Measurements from ENCODE around the gene TACC2. TPM values are rescaled to one million over a fixed set of nuclear protein-coding genes. Genes with fewer than 3 reads are reported as not detected.
"Not testable (repeated sequence)": the region's sequence is repeated elsewhere in the genome, so short reads cannot be mapped to it uniquely, and the experiment has no call there.

TACC2 gene
- total and polyA plus RNA-seq, 4 donors, result 43.3 to 309 (median 127) TPM

- TF ChIP-seq, protein P1, sequence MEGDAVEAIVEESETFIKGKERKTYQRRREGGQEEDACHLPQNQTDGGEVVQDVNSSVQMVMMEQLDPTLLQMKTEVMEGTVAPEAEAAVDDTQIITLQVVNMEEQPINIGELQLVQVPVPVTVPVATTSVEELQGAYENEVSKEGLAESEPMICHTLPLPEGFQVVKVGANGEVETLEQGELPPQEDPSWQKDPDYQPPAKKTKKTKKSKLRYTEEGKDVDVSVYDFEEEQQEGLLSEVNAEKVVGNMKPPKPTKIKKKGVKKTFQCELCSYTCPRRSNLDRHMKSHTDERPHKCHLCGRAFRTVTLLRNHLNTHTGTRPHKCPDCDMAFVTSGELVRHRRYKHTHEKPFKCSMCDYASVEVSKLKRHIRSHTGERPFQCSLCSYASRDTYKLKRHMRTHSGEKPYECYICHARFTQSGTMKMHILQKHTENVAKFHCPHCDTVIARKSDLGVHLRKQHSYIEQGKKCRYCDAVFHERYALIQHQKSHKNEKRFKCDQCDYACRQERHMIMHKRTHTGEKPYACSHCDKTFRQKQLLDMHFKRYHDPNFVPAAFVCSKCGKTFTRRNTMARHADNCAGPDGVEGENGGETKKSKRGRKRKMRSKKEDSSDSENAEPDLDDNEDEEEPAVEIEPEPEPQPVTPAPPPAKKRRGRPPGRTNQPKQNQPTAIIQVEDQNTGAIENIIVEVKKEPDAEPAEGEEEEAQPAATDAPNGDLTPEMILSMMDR (IDR thresholded peaks at IDR 0.05; ENCODE audit: control extremely low read depth, extremely low read depth), result no peak
- no peaks in the 10 kb centered on the region for H3K36me3 ChIP-seq (ENCODE audit: control insufficient read depth in 4 of 4, insufficient read depth in 4 of 4, low read length in 4 of 4)
- no peaks in the 10 kb centered on the region for H3K27me3 ChIP-seq (ENCODE audit: control insufficient read depth in 3 of 3, insufficient read depth in 3 of 3, low read length in 2 of 3)
- no peaks in the 10 kb centered on the region for H3K4me1 ChIP-seq (ENCODE audit: control insufficient read depth in 5 of 5, insufficient read depth in 5 of 5, low read length in 5 of 5)
- no peak overlapping the region for H3K27ac ChIP-seq (ENCODE audit: low read depth in 1 of 2, low read length in 1 of 2)
- no peak overlapping the region for H3K4me3 ChIP-seq
- DNase-seq (no peak), ATAC-seq (ENCODE audit: insufficient read depth, low FRiP score) (no peak)
- H3K9ac ChIP-seq (ENCODE audit: insufficient read depth in 1 of 2, low read length in 2 of 2), result no peak overlapping the region
- WGBS, 2 donors, result 77 to 94% methylated on average over 6 of the region's 6 CpGs
- H3K9me3 ChIP-seq (ENCODE audit: control insufficient read depth in 4 of 4, insufficient read depth in 3 of 4, low read length in 3 of 4), result no peaks in the 10 kb centered on the region
Observed at GRCh38 chr10:122091722-122092121, 102.8 kb downstream of the TACC2 start.

- no peak overlapping the region for H3K9ac ChIP-seq (ENCODE audit: insufficient read depth in 1 of 2, low read length in 2 of 2)
- 63 to 71% methylated on average over 3 of the region's 3 CpGs for WGBS, 2 donors
- DNase-seq (no peak), ATAC-seq (ENCODE audit: insufficient read depth, low FRiP score) (no peak)
- peaks cover 0 to 3% (median 0%) of the 10 kb centered on the region in 3 donors for H3K27me3 ChIP-seq (ENCODE audit: control insufficient read depth in 3 of 3, insufficient read depth in 3 of 3, low read length in 2 of 3)
- TF ChIP-seq, protein P1 (IDR thresholded peaks at IDR 0.05; ENCODE audit: control extremely low read depth, extremely low read depth), result no peak
- no peaks in the 10 kb centered on the region for H3K9me3 ChIP-seq (ENCODE audit: control insufficient read depth in 4 of 4, insufficient read depth in 3 of 4, low read length in 3 of 4)
- no peaks in the 10 kb centered on the region for H3K4me1 ChIP-seq (ENCODE audit: control insufficient read depth in 5 of 5, insufficient read depth in 5 of 5, low read length in 5 of 5)
- H3K27ac ChIP-seq (ENCODE audit: low read depth in 1 of 2, low read length in 1 of 2), result no peak overlapping the region
- no peak overlapping the region for H3K4me3 ChIP-seq
- H3K36me3 ChIP-seq (ENCODE audit: control insufficient read depth in 4 of 4, insufficient read depth in 4 of 4, low read length in 4 of 4), result no peaks in the 10 kb centered on the region
Observed at GRCh38 chr10:122093076-122093475, 104.1 kb downstream of the TACC2 start.

DNA sequence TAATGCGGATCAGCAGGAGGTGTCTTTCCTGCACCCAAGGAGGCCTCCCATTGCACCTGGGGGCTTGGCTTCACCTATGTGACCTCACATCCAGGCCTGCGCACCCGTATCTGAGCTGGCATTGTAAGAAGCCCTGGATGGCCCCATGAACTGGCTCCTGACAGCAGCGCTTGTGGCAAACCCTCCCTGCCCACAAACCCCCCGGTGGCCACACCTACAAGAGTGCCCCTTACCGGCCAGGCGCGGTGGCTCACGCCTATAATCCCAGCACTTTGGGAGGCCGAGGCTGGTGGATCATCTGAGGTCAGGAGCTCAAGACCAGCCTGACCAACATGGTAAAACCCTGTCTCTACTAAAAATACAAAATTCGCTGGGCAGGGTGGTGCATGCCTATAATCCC, 107.2 kb downstream of the TACC2 start:
- not testable (repeated sequence) for H3K9ac ChIP-seq (ENCODE audit: insufficient read depth in 1 of 2, low read length in 2 of 2); H3K27me3 ChIP-seq (ENCODE audit: control insufficient read depth in 3 of 3, insufficient read depth in 3 of 3, low read length in 2 of 3); H3K27ac ChIP-seq (ENCODE audit: low read depth in 1 of 2, low read length in 1 of 2); H3K4me3 ChIP-seq; H3K36me3 ChIP-seq (ENCODE audit: control insufficient read depth in 4 of 4, insufficient read depth in 4 of 4, low read length in 4 of 4); H3K9me3 ChIP-seq (ENCODE audit: control insufficient read depth in 4 of 4, insufficient read depth in 3 of 4, low read length in 3 of 4); ATAC-seq (ENCODE audit: insufficient read depth, low FRiP score); DNase-seq; H3K4me1 ChIP-seq (ENCODE audit: control insufficient read depth in 5 of 5, insufficient read depth in 5 of 5, low read length in 5 of 5)
- WGBS, 2 donors, result 75 to 86% methylated on average over 10 to 11 of the region's 11 CpGs

DNA sequence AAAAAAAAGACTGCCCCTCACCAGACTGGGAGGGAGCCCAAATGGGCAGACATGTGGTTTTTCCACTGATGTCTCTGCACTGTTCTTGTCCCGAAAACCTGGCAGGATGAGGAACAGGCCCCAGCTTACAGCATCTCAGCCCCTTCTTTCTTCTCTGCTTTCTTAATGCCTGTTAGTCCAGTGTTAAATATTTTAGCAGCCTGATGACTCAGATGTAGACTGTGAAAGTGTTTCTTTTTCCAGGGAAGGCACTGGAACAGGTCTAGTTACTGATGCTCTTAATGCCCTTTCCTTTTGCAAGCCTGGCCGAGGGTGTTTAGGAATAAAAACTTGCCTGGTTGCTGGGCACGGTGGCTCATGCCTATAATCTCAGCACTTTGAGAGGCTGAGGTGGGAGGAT, 107.7 kb downstream of the TACC2 start:
- 84 to 86% methylated on average over 3 of the region's 3 CpGs for WGBS, 2 donors
- no peak for ATAC-seq (ENCODE audit: insufficient read depth, low FRiP score)

More for the DNA sequence above, 107.7 kb downstream of the TACC2 start:
- Histone ChIP-seq H3K9me3 (ENCODE audit: control insufficient read depth in 4 of 4, insufficient read depth in 3 of 4, low read length in 3 of 4) (no peaks in the 10 kb centered on the region), H3K4me3 (no peak overlapping the region), H3K36me3 (ENCODE audit: control insufficient read depth in 4 of 4, insufficient read depth in 4 of 4, low read length in 4 of 4) (no peaks in the 10 kb centered on the region), H3K9ac (ENCODE audit: insufficient read depth in 1 of 2, low read length in 2 of 2) (no peak overlapping the region), H3K27me3 (ENCODE audit: control insufficient read depth in 3 of 3, insufficient read depth in 3 of 3, low read length in 2 of 3) (peaks cover 0 to 3% (median 0%) of the 10 kb centered on the region in 3 donors), H3K4me1 (ENCODE audit: control insufficient read depth in 5 of 5, insufficient read depth in 5 of 5, low read length in 5 of 5) (no peaks in the 10 kb centered on the region), H3K27ac (ENCODE audit: low read depth in 1 of 2, low read length in 1 of 2) (no peak overlapping the region)
- TF ChIP-seq, protein P1 (IDR thresholded peaks at IDR 0.05; ENCODE audit: control extremely low read depth, extremely low read depth), result no peak
- DNase-seq, result no peak

Measured in lung (tissue), 12 donors.